Neural progenitor cell (in vitro differentiated cells): Measurements from ENCODE around the gene NDUFS1.

Experiments
- EZH2 ChIP-seq: fragments of 200-600 bp; sonication (generic); IDR thresholded peaks from 2 replicates; pipeline ENCODE4 v1.6.1; 2017; ENCODE audit warnings: antibody characterized with exemption, mild to moderate bottlenecking, moderate library complexity
- EZH2phosphoT487 ChIP-seq: fragments of 200-600 bp; sonication (generic); IDR thresholded peaks from 2 replicates; pipeline ENCODE4 v1.6.1; 2017; ENCODE audit warnings: antibody characterized with exemption
- TF ChIP-seq, protein P1 (sequence below): fragments of 200-600 bp; sonication (generic); IDR thresholded peaks from 2 replicates; pipeline ENCODE4 v1.5.1; 2017; ENCODE audit warnings: antibody characterized with exemption, mild to moderate bottlenecking

DNA sequence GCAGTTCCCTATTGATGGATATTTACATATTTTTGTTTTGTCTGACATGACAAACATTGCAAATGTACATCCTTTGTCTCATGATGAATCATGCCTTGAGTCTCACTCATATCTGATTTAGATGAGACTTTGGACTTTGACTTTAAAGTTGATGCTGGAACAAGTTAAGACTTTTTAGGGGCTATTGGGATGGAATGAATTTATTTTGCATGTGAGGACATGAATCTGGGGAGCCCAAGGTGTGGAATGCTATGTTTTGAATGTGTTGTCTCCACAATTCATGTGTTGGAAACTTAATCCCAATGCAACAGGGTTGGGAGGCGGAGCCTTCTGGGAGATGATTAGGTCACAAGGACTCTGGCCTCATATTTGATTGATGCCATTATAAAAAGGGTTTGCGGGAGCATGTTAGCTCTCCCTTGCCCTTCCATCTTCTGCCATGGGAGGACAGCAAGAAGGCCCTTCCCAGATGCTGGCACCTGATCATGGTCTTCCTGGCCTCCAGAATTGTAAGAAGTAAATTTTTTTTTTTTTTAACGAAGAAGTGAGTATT lies 44.1 kb downstream of the NDUFS1 start:
- TF ChIP-seq EZH2phosphoT487 (no peak), EZH2 (no peak)
- TF ChIP-seq, protein P1, sequence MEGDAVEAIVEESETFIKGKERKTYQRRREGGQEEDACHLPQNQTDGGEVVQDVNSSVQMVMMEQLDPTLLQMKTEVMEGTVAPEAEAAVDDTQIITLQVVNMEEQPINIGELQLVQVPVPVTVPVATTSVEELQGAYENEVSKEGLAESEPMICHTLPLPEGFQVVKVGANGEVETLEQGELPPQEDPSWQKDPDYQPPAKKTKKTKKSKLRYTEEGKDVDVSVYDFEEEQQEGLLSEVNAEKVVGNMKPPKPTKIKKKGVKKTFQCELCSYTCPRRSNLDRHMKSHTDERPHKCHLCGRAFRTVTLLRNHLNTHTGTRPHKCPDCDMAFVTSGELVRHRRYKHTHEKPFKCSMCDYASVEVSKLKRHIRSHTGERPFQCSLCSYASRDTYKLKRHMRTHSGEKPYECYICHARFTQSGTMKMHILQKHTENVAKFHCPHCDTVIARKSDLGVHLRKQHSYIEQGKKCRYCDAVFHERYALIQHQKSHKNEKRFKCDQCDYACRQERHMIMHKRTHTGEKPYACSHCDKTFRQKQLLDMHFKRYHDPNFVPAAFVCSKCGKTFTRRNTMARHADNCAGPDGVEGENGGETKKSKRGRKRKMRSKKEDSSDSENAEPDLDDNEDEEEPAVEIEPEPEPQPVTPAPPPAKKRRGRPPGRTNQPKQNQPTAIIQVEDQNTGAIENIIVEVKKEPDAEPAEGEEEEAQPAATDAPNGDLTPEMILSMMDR, result no peak
